Activated CD8-positive, alpha-beta memory T cell treated with anti-CD3 and anti-CD28 coated beads for 4 hours (primary cell): ENCODE measurements around the gene ATP11C.

Source experiments
- DNase-seq, 2 donors: peaks; one replicate each; pipeline ENCODE4 v3.0.0-alpha.2; 2020; ENCODE audit warnings: low read depth in 2 of 2

The ATP11C gene

GRCh38 chrX:139803224-139803623 lies 129.6 kb downstream of the ATP11C start:
- no peak for DNase-seq

- DNase-seq = no peak
These were observed 130.8 kb downstream of the ATP11C start for GRCh38 chrX:139802048-139802447.

- DNase-seq = no peak
These were observed 131.4 kb downstream of the ATP11C start for GRCh38 chrX:139801397-139801813.

GRCh38 chrX:139798701-139799100 lies 134.2 kb downstream of the ATP11C start:
- DNase-seq = no peak

GRCh38 chrX:139795196-139795595 lies 137.7 kb downstream of the ATP11C start:
- DNase-seq = no peak

GRCh38 chrX:139787601-139788000 lies 145.3 kb downstream of the ATP11C start:
- DNase-seq = no peak

GRCh38 chrX:139784807-139785206 lies 148.0 kb downstream of the ATP11C start:
- no peak for DNase-seq

GRCh38 chrX:139783959-139784358 lies 148.9 kb downstream of the ATP11C start:
- no peak for DNase-seq

GRCh38 chrX:139783030-139783429 lies 149.8 kb downstream of the ATP11C start:
- DNase-seq = no peak

- no peak for DNase-seq
These were observed 156.3 kb downstream of the ATP11C start for GRCh38 chrX:139776599-139776998.

- no peak for DNase-seq
These were observed 162.5 kb downstream of the ATP11C start for GRCh38 chrX:139770366-139770765.

GRCh38 chrX:139766545-139766983 lies 166.3 kb downstream of the ATP11C start:
- no peak for DNase-seq

GRCh38 chrX:139762400-139763183 lies 170.3 kb downstream of the ATP11C start:
- DNase-seq = no peak

GRCh38 chrX:139759637-139760036 lies 173.2 kb downstream of the ATP11C start:
- no peak for DNase-seq

- DNase-seq = no peak
These were observed 174.0 kb downstream of the ATP11C start for GRCh38 chrX:139758809-139759208.

- DNase-seq = no peak
These were observed 174.6 kb downstream of the ATP11C start for GRCh38 chrX:139758250-139758649.

GRCh38 chrX:139751053-139751452 lies 181.8 kb downstream of the ATP11C start:
- no peak for DNase-seq

- DNase-seq = no peak
These were observed 182.5 kb downstream of the ATP11C start for GRCh38 chrX:139750390-139750789.

GRCh38 chrX:139739138-139739537 lies 193.7 kb downstream of the ATP11C start:
- DNase-seq = no peak

GRCh38 chrX:139738581-139738980 lies 194.3 kb downstream of the ATP11C start:
- no peak for DNase-seq

- no peak for DNase-seq
These were observed 196.7 kb downstream of the ATP11C start for GRCh38 chrX:139736151-139736550.

- DNase-seq = no peak
These were observed 197.9 kb downstream of the ATP11C start for GRCh38 chrX:139734996-139735395.

- DNase-seq = no peak
These were observed 207.1 kb downstream of the ATP11C start for GRCh38 chrX:139725720-139726119.

- no peak for DNase-seq
These were observed 208.2 kb downstream of the ATP11C start for GRCh38 chrX:139724626-139725025.
